Epithelial cell of proximal tubule (primary cell): Measurements from ENCODE around the gene FHOD3. TPM values are rescaled to one million over a fixed set of nuclear protein-coding genes. Genes with fewer than 3 reads are reported as not detected.
A peak's percentile ranks its signal among the peaks of the same experiment; 100 is the strongest.

Experiments used
- DNase-seq: peaks from one replicate; pipeline ENCODE4 v3.0.0-alpha.2; 2011; ENCODE audit warnings: low read depth
- H3K4me3 ChIP-seq: 2 replicates; pipeline ENCODE4 v1.5.1; 2011; ENCODE audit warnings: low read depth, mild to moderate bottlenecking, low read length
- total RNA-seq: library from RNA; depleted of rRNA; stranded (reverse); fragments of >200 nt; gene quantifications from 2 replicates; pipeline ENCODE4 v1.2.3, GENCODE V29; 2015
- TF ChIP-seq, protein P1 (sequence below): conservative IDR thresholded peaks from 2 replicates; pipeline ENCODE4 v1.5.1; 2012; ENCODE audit warnings: low read depth, mild to moderate bottlenecking, low read length

The FHOD3 gene
- total RNA-seq, 1 donor from 2014 or later = 27.3 TPM

DNA sequence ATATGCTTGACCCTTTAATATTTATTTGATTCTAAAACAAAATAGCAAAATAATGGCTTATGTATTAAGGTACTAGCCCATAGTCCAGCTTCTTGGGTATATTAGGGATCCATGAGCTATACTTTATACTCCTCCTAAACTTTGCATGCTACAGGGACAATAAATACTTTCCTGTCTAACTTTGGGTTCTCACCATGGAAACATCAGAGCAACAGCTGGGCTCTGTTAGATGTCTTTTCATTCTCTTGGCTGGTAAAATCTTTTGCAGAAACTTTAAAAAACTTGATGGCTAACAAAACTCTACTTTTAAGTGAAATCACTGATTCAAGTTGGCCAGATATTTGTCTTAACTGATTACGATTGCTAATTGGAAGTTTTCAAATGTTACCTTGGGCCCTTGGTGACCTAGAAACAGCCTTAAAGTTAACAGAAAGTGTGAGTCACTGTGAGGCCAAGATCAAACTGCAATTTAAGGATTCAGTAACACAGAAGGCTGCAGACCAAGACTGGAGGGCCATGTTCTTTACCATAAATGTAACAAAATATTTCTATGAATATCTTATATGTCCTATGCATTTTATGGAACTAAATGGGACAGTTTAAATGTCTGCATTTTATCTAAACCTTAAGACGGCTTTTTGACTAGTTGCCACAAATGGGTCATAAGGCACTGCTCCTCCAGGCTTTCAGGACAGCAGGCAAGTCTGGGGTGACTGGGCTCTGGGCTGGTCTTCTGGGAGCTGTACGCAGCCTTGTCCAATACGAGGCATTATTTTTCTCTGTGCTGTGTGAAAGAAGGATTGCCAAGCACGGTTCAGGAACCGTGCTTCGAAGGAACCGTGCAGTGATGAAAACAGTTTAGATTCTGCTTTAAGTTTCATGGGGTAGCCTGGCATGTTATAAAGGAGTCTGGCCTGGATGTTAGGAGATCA, 342.8 kb downstream of the FHOD3 start:
- TF ChIP-seq, protein P1, sequence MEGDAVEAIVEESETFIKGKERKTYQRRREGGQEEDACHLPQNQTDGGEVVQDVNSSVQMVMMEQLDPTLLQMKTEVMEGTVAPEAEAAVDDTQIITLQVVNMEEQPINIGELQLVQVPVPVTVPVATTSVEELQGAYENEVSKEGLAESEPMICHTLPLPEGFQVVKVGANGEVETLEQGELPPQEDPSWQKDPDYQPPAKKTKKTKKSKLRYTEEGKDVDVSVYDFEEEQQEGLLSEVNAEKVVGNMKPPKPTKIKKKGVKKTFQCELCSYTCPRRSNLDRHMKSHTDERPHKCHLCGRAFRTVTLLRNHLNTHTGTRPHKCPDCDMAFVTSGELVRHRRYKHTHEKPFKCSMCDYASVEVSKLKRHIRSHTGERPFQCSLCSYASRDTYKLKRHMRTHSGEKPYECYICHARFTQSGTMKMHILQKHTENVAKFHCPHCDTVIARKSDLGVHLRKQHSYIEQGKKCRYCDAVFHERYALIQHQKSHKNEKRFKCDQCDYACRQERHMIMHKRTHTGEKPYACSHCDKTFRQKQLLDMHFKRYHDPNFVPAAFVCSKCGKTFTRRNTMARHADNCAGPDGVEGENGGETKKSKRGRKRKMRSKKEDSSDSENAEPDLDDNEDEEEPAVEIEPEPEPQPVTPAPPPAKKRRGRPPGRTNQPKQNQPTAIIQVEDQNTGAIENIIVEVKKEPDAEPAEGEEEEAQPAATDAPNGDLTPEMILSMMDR = no peak
- no peak for DNase-seq
- H3K4me3 ChIP-seq = no peak overlapping the region

DNA sequence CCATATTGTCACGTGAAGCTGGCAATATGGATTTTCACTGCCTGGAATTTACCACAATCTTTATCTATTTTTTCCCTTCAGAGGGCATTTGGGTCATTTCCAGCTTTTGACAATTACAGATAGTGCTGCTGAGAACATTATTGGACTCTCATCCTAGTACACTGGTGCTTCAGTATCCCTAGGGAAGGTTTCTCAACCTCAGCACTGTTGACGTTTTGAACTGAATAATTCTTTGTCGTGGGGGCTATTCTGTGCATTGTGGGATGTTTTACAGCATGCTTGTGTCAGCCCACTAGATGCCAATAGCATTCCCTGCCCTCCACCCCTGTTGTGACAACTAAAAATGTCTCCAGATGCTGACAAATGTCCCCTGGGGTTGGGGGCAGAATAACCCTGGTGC, 345.5 kb downstream of the FHOD3 start:
- TF ChIP-seq, protein P1 = no peak
- H3K4me3 ChIP-seq = no peak overlapping the region
- no peak for DNase-seq

DNA sequence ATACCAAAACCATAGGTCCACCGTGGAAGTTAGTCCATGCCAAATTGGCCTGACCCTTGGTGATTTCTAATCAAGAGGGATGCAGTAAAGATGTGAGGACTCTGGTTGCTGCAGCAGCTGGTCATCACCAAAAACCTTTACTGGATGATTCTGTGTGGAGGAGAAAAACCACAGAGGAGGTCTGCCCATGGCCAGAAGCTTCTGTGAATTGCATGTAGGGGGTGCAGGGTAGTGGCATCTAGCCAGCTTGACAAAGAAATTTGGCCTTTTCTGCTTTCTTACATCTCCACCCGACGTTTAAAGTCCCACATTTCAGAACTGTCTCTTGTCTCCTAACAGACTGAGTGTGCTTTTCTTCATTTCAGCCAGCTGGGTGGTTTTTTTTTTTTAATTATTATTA, 351.3 kb downstream of the FHOD3 start:
- DNase-seq = no peak
- TF ChIP-seq, protein P1 = no peak
- H3K4me3 ChIP-seq = no peak overlapping the region

DNA sequence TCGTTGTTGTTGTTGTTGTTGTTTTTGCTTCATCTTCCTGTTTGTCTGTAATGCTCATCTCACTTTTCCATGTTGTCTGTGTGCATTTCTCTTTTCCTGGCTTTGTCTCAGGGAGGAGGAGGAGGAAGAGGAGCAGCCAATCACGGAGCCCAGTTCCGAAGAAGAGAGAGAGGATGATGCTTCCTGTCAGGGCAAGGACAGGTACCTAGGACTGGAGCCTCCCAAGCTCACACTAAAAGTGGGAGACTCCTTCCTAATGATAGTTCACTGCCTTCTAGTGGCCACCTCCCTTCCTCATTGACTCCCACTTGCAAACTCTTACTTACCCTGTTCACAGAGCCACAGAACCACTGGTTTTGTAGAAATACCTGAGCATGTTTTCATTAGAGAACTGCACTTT, 351.7 kb downstream of the FHOD3 start:
- no peak overlapping the region for H3K4me3 ChIP-seq
- TF ChIP-seq, protein P1 = peak; percentile 14
- no peak for DNase-seq

DNA sequence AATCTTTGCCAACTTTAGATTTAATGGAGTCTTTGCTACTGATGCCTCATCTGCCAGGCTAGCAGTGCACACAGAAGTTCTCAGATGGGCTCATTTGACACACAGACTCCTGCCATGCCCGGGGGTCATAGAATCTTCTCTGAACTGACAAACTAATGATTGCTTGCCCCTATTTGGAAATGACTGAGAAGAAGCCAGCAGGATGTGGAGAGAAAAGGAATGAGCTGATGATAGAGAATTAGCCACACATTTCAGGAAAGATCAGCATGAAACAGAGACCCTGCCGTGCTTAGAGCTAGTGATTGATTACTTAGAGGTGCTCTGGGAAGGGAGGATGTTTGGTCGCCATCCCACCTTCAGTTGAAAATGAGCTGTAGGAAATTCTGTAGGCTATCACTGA, 352.8 kb downstream of the FHOD3 start:
- TF ChIP-seq, protein P1 = no peak
- H3K4me3 ChIP-seq = no peak overlapping the region
- DNase-seq = no peak

DNA sequence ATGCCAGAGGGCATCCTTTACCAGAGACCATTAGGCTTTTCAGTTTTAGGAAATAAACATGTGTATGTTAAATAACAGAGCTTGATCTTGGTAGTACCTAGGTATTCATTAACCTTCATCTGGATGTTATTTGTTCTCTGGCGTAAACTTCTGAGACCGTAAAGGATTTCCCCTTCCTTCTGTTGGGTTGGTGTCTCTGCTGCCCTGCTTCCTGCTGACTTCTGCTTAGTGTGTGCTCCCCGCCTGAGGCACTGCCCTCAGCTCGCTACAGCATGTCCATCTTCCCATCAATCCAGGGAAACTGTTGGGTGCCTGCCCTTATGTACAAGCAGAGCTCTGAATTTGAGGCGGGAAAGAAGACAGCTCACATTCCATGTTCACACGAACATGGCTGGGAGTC, 353.4 kb downstream of the FHOD3 start:
- no peak for DNase-seq
- H3K4me3 ChIP-seq = no peak overlapping the region
- TF ChIP-seq, protein P1 = no peak

DNA sequence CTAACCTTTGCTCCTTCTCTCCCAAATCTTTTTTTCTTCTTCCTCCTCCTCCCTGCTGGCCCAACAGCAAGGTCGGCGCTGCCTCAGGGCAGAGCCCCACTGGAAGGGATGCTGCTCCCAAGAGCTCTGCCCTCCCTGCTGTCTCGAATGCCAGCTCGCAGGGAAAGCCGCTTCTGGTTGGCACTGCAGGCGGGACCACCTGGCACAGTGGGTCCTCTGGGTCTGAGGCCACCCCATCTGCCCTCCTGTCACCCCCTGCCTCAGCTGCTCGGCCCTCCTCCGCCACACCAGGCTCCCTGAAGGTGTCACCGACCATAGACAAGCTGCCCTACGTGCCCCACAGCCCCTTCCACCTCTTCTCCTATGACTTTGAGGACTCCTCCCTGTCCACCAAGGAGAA, 355.0 kb downstream of the FHOD3 start:
- H3K4me3 ChIP-seq = no peak overlapping the region
- TF ChIP-seq, protein P1 = no peak
- no peak for DNase-seq
